Fibroblast of the aortic adventitia (primary cell): ENCODE data around the gene GTPBP3. TPM values are rescaled to one million over a fixed set of nuclear protein-coding genes. Genes with fewer than 3 reads are reported as not detected.

Experiments used
- DNase-seq: peaks from one replicate; pipeline ENCODE4 v3.0.0-alpha.2; 2010; ENCODE audit warnings: low read depth
- H3K4me3 ChIP-seq: 2 replicates; pipeline ENCODE4 v1.5.1; 2011; ENCODE audit warnings: low read depth, mild to moderate bottlenecking, control low read depth, low read length, moderate library complexity
- total RNA-seq: library from RNA; depleted of rRNA; stranded (reverse); fragments of >200 nt; gene quantifications from 2 replicates; pipeline ENCODE4 v1.2.3, GENCODE V29; 2012; ENCODE audit warnings: low replicate concordance
- TF ChIP-seq, protein P1 (sequence below): IDR thresholded peaks from 2 replicates; pipeline ENCODE4 v1.5.1; 2011; ENCODE audit warnings: mild to moderate bottlenecking, low read length, control low read depth, inconsistent platforms; ENCODE audit not compliant: insufficient read depth

The GTPBP3 gene
- total RNA-seq, 1 donor, result 12.1 TPM

DNA sequence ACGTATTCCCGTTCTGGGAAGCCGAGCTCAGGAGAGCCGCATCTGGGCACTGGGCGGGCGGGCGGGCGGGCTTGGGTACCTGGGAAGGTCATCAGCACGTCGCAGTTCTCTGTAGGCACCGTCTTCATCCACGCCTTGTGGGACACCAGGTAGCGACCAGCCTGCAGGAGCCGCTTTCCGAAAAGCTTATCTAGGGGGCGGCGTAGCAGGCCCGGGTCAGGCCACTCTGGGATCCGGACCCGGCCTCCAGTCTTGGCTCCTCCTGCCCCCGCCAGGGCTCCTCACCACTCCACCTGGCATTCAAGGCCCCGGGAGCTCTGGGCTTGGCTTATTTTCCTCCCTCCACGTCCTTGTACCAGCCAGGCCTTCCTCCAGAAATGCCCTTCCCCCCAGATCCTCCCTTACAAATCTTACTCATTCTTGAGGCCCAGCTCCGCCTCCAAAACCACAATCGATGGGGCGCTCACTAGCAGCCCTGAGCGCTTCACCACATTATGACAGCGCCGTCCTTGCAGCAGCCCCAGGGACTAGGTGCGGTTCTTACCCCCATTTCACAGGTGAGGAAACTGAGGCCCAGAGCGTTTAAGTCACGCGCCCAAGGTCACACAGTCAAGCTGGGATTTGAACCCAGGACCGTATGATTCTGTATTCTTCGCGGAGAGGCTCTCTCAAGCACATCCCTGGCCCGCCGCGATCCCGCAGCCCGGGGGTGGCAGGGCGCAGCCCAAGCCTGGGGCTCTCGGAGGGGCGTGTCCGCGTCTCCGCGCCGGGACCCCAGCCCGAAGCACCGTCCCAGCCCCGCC, 3.5 kb upstream of the GTPBP3 start:
- peak overlapping the region; percentile 74 for H3K4me3 ChIP-seq
- TF ChIP-seq, protein P1, sequence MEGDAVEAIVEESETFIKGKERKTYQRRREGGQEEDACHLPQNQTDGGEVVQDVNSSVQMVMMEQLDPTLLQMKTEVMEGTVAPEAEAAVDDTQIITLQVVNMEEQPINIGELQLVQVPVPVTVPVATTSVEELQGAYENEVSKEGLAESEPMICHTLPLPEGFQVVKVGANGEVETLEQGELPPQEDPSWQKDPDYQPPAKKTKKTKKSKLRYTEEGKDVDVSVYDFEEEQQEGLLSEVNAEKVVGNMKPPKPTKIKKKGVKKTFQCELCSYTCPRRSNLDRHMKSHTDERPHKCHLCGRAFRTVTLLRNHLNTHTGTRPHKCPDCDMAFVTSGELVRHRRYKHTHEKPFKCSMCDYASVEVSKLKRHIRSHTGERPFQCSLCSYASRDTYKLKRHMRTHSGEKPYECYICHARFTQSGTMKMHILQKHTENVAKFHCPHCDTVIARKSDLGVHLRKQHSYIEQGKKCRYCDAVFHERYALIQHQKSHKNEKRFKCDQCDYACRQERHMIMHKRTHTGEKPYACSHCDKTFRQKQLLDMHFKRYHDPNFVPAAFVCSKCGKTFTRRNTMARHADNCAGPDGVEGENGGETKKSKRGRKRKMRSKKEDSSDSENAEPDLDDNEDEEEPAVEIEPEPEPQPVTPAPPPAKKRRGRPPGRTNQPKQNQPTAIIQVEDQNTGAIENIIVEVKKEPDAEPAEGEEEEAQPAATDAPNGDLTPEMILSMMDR, result no peak
- DNase-seq, result peak; percentile 65

DNA sequence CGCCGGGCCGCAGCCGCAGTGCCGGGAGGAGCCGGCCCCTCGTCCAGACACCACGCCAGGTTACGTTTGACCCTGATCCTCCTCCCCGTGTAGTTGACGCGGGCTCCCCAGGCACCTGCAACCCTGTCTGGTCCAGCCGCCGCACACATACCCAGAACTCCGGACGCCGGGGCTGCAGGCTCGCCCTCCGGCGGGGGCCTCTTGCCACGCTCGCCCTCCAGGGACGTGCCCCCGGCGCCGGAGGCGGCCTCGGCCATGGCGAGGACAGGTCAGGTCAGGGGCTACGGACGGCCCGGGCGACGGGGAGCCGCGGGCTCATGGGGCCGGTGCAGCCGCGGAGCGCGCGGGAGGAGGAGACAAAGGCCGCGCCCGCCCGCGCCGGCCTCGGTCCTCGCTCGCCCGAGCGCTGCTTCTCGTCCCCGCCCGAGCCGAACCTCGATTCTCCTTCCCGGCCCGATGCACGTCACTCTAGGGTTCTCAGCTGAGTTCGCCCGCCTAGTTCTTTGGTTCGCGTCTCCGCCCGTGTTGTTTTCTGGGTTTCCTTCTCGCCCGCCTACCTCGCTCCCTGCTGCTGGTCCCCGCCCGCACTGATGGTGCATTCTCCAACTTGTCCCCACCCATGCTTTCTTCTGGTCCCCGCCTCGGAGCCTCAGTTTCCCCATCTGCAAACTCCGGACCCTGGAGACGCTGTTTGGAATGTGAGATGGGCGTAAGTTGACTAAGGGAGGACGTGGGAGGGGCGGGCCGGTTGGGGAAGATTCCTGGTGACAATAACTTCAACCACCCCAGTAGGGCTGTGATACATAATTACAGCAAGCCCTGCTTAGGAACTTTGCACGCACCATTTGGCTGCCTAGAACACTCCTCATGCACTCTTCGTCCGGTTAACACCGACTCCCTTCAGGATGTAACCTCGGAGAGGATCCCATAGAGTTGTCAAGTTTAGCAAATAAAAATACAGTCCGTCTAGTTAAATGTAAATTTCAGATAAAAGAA, 2.6 kb upstream of the GTPBP3 start, which contains the start of gene ANO8:
TSS of gene ANO8 (minus strand) at position 442 of the 996 bp plus-strand sequence. CDS start at position 257, 185 bp downstream.
- H3K4me3 ChIP-seq, result peak within 1 kb of the TSS; percentile 74
- TF ChIP-seq, protein P1, result no peak
- DNase-seq, result peak; percentile 99

DNA sequence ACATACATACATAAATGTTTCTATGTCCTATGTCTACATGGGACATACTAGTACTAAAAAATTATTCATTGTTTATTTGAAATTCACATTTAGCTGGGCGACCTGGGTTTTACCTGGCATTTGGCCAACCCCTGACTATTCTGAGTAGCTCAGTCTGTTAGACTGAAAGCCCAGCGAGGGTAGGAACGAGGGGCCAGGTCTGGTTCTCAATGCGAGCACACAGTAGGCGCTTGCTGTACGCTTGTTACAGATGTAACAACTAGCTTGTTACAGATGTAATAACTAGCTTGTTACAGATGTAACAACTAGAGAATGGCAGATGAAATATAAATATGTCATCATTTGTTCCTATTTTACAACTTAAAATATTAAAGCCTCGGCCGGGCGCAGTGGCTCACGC, 1.8 kb upstream of the GTPBP3 start:
- TF ChIP-seq, protein P1, result no peak
- no peak overlapping the region for H3K4me3 ChIP-seq
- DNase-seq, result no peak

DNA sequence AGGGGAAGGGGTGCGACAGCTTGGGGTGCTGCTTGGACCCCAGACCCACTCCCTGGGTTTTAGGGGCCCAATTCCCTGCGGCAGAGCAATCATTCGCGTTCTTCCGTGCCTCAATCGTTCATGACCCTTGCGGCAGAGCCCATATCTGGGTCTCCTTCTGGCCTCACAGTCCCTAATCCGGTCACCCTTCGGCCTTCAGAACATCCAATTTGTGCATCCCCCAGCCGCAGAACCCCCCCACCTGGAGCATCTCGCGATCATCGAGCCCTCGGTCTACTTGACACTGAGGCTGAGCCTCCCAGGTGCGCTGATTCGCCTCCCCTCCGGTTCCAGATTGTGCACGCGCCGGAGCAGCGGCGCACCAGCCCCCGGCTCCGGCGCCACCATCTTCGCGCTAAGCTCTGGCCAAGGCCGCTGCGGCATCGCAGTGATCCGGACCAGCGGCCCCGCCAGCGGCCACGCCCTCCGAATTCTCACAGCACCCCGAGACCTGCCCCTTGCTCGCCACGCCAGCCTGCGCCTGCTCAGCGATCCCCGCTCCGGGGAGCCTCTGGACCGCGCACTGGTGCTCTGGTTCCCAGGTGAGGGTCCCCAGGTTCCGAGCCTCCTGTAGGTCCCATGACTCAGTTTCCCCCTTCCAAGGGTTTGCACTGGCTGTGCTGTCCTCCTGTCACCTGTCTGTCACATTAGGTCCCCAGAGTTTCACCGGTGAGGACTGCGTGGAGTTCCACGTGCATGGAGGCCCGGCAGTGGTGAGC, 501 bp downstream of the GTPBP3 start:
- TF ChIP-seq, protein P1, result no peak
- no peak for DNase-seq

DNA sequence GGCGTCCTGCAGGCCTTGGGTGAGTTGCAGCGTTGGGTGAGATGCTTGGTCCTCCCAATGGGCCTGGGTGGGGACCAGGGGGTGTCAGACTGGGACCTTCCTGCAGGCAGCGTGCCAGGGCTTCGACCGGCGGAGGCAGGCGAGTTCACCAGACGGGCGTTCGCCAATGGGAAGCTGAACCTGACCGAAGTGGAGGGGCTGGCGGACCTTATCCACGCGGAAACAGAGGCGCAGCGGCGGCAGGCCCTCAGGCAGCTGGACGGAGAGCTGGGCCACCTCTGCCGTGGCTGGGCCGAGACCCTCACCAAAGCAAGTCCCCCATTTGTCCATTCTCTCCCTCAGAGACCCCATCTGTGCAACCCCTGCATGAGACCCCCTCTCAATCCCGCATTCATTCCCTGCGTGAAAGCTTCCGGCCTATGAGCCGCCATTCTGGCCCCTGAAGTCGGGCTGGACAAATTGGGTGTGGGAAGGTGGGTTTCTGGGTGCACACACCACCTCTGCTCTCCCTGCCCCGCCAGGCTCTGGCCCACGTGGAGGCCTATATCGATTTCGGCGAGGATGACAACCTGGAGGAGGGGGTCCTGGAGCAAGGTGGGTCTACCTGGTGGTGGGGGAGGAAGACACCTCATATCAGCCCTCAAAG, 1.2 kb downstream of the GTPBP3 start:
- H3K4me3 ChIP-seq, result peak overlapping the region; percentile 91
- TF ChIP-seq, protein P1, result no peak
- DNase-seq, result no peak

More for the DNA sequence above, 501 bp downstream of the GTPBP3 start:
- H3K4me3 ChIP-seq, result peak overlapping the region; percentile 91
